PFSK-1 (cell line): ENCODE measurements around the gene NEURL4.

ENCODE experiments used
- REST ChIP-seq, 2 experiments: IDR thresholded peaks; 2 replicates each; pipeline versions ENCODE4 v1.6.1 to v1.8.0; 2011 to 2012; ENCODE audit warnings: low read depth in 2 of 2, low read length in 2 of 2, control low read depth in 1 of 2, inconsistent platforms in 1 of 2, mild to moderate bottlenecking in 1 of 2, moderate library complexity in 1 of 2; ENCODE audit not compliant: insufficient read depth in 1 of 2
- SIN3A ChIP-seq: IDR thresholded peaks from 2 replicates; pipeline ENCODE4 v1.6.1; 2012; ENCODE audit warnings: mild to moderate bottlenecking, low read length, moderate library complexity, borderline replicate concordance; ENCODE audit not compliant: insufficient read depth

GRCh38 chr17:7290685-7291084 lies 38.5 kb downstream of the NEURL4 start:
- no peak for TF ChIP-seq REST (IDR thresholded peaks at IDR 0.05; ENCODE audit: insufficient read depth in 1 of 2, low read depth in 2 of 2, low read length in 2 of 2)
- no peak for TF ChIP-seq SIN3A
